SK-N-SH (cell line): Measurements from ENCODE around the gene ZFAND6. TPM values are rescaled to one million over a fixed set of nuclear protein-coding genes. Genes with fewer than 3 reads are reported as not detected.

Source experiments
- CTCF ChIA-PET: fragments of 300-600, 350-600 bp; formaldehyde crosslinking; extraction: SDS; loops from one replicate; lab custom pipeline; 2021; lab: Yijun Ruan, JAX
- POLR2A ChIA-PET: fragments of 350-600 bp; sonication (Branson Sonifier 250); formaldehyde crosslinking; extraction: SDS; loops from one replicate; lab custom pipeline; 2020; ENCODE audit warnings: antibody characterized with exemption, inconsistent platforms; lab: Yijun Ruan, JAX
- DNase-seq: peaks from one replicate; pipeline ENCODE4 v3.0.0; 2012
- H2AFZ ChIP-seq: fragments of 200-600 bp; sonication (generic); 2 replicates; pipeline ENCODE4 v1.8.1; 2016; ENCODE audit warnings: antibody characterized with exemption, mild to moderate bottlenecking, low read depth
- H3F3A ChIP-seq: fragments of 200-600 bp; sonication (generic); replicated peaks from 2 replicates; pipeline ENCODE3; 2016; ENCODE audit warnings: antibody characterized with exemption, mild to moderate bottlenecking; ENCODE audit not compliant: insufficient read depth
- H3K27ac ChIP-seq, 2 experiments: fragments of 200-500 bp in 1 of 2; fragments of 200-600 bp in 1 of 2; sonication (Bioruptor generic) in 1 of 2; sonication (generic), shearing (Covaris generic) in 1 of 2; 2 replicates each; pipeline versions ENCODE4 v1.5.1 to v1.6.1; 2014 to 2016; ENCODE audit warnings: low read depth in 2 of 2, inconsistent platforms in 1 of 2, low read length in 1 of 2, mild to moderate bottlenecking in 1 of 2, mixed read lengths in 1 of 2
- H3K27me3 ChIP-seq: fragments of 200-600 bp; sonication (generic), shearing (Covaris generic); 2 replicates; pipeline ENCODE4 v1.6.1; 2016; ENCODE audit warnings: mixed run types; ENCODE audit not compliant: insufficient read depth
- H3K36me3 ChIP-seq, 2 experiments: fragments of 200-500 bp in 1 of 2; fragments of 200-600 bp in 1 of 2; sonication (Bioruptor generic) in 1 of 2; sonication (generic) in 1 of 2; replicated peaks in 1 of 2; 2 replicates each; pipeline versions ENCODE3 to v1.5.1; 2014 to 2016; ENCODE audit warnings: low read length in 1 of 2, mild to moderate bottlenecking in 1 of 2; ENCODE audit not compliant: insufficient read depth in 2 of 2, control insufficient read depth in 1 of 2
- H3K4me1 ChIP-seq, 2 experiments: fragments of 200-500 bp in 1 of 2; fragments of 200-600 bp in 1 of 2; sonication (Bioruptor generic) in 1 of 2; sonication (generic), shearing (Covaris generic) in 1 of 2; 2 replicates each; pipeline versions ENCODE4 v1.5.1 to v1.6.1; 2014 to 2016; ENCODE audit warnings: low read depth in 1 of 2, low read length in 1 of 2, mixed run types in 1 of 2; ENCODE audit not compliant: insufficient read depth in 2 of 2, control insufficient read depth in 1 of 2
- H3K4me2 ChIP-seq: fragments of 200-600 bp; sonication (generic), shearing (Covaris generic); 2 replicates; pipeline ENCODE4 v1.6.1; 2017; ENCODE audit warnings: mixed run types
- H3K4me3 ChIP-seq, 2 experiments: fragments of 200-500 bp in 1 of 2; fragments of 200-600 bp in 1 of 2; sonication (Bioruptor generic) in 1 of 2; sonication (generic), shearing (Covaris generic) in 1 of 2; 2 replicates each; pipeline versions ENCODE4 v1.5.1 to v1.8.1; 2014 to 2016; ENCODE audit warnings: low read depth in 2 of 2, inconsistent platforms in 1 of 2, low read length in 1 of 2, mild to moderate bottlenecking in 1 of 2, mixed read lengths in 1 of 2, moderate library complexity in 1 of 2
- H3K79me2 ChIP-seq: fragments of 200-600 bp; sonication (generic); 2 replicates; pipeline ENCODE4 v1.8.1; 2017; ENCODE audit warnings: mild to moderate bottlenecking; ENCODE audit not compliant: insufficient read depth
- H3K9ac ChIP-seq: fragments of 200-600 bp; sonication (generic); 2 replicates; pipeline ENCODE4 v1.6.1; 2017; ENCODE audit warnings: mixed run types
- H3K9me2 ChIP-seq: fragments of 200-600 bp; sonication (generic); 2 replicates; pipeline ENCODE4 v1.6.1; 2017; ENCODE audit warnings: mixed run types
- H3K9me3 ChIP-seq: fragments of 200-600 bp; sonication (generic); 2 replicates; pipeline ENCODE4 v1.6.1; 2017; ENCODE audit warnings: mixed run types, mild to moderate bottlenecking, moderate library complexity
- H4K20me1 ChIP-seq: fragments of 200-600 bp; sonication (generic); 2 replicates; pipeline ENCODE4 v1.6.1; 2017; ENCODE audit warnings: mild to moderate bottlenecking, mixed run types; ENCODE audit not compliant: insufficient read depth
- FOXM1 ChIP-seq: IDR thresholded peaks from 2 replicates; pipeline ENCODE4 v1.4.0; 2012; ENCODE audit warnings: low read depth, mild to moderate bottlenecking
- IRF3 ChIP-seq: fragments of 150-350 bp; IDR thresholded peaks from 2 replicates; pipeline ENCODE4 v1.6.1; 2016; ENCODE audit warnings: mild to moderate bottlenecking, low read depth, low read length
- MEF2A ChIP-seq: IDR thresholded peaks from 2 replicates; pipeline ENCODE4 v1.4.0; 2012; ENCODE audit warnings: low read depth, borderline replicate concordance
- MXI1 ChIP-seq: IDR thresholded peaks from 2 replicates; pipeline ENCODE4 v1.6.1; 2012; ENCODE audit warnings: mild to moderate bottlenecking, low read depth, low read length, improper control_type of control experiment
- NFIC ChIP-seq: IDR thresholded peaks from 2 replicates; pipeline ENCODE4 v1.4.0; 2012; ENCODE audit warnings: borderline replicate concordance
- RCOR1 ChIP-seq: fragments of 150-350 bp; IDR thresholded peaks from 2 replicates; pipeline ENCODE4 v1.6.1; 2017; ENCODE audit warnings: antibody characterized with exemption, low read length
- SIN3A ChIP-seq: IDR thresholded peaks from 2 replicates; pipeline ENCODE4 v1.6.1; 2012; ENCODE audit warnings: low read depth, mild to moderate bottlenecking, low read length, moderate library complexity, borderline replicate concordance
- TAF1 ChIP-seq: IDR thresholded peaks from 2 replicates; pipeline ENCODE4 v1.6.1; 2012; ENCODE audit warnings: low read depth, mild to moderate bottlenecking, low read length, moderate library complexity, borderline replicate concordance
- WGBS: methylation state at CpG from one replicate; pipeline ENCODE4 v1.1.6; 2017; ENCODE audit warnings: low lambda C conversion rate; 5-methylcytosine and 5-hydroxymethylcytosine counted together
- polyA plus RNA-seq, 3 experiments: library from polyadenylated mRNA; depleted of rRNA; stranded (reverse); fragments of >200 nt; gene quantifications; 2 replicates each; pipeline ENCODE4 v1.2.3, GENCODE V29; 2012
- TF ChIP-seq, protein P1 (sequence below): fragments of 150-350 bp; IDR thresholded peaks from 2 replicates; pipeline ENCODE4 v1.6.1; 2017; ENCODE audit warnings: antibody characterized with exemption, low read length, low read depth, borderline replicate concordance

Gene ZFAND6
- polyA plus RNA-seq, 1 of the 3 experiments (the other 2 are of a cell fraction): 90.1 TPM

GRCh38 chr15:80159301-80159700 is 99.8 kb downstream of the ZFAND6 start:
- 100% methylated on average over 5 of the region's 5 CpGs for WGBS
- Histone ChIP-seq H3K36me3 (peaks cover 9 to 41% of the 10 kb centered on the region in 2 experiments), H3K4me3 (no peak overlapping the region), H3K9me3 (no peaks in the 10 kb centered on the region), H3K9ac (no peak overlapping the region), H2AFZ (no peak overlapping the region), H3K4me1 (peaks cover 0 to 2% of the 10 kb centered on the region in 2 experiments; a peak in 1 of 4 replicates), H3K27ac (no peak overlapping the region), H4K20me1 (no peaks in the 10 kb centered on the region), H3K79me2 (no peaks in the 10 kb centered on the region), H3K9me2 (no peaks in the 10 kb centered on the region), H3K27me3 (no peaks in the 10 kb centered on the region), H3F3A (no peaks in the 10 kb centered on the region), H3K4me2 (no peak overlapping the region)
- ChIA-PET CTCF (interaction anchor here (3.1 kb wide), 1 partner anchor 13 kb away, joined by 18 read pairs; no protein-coding TSS in a partner anchor), POLR2A (no interaction called here)
- DNase-seq: no peak
- TF ChIP-seq, protein P1, sequence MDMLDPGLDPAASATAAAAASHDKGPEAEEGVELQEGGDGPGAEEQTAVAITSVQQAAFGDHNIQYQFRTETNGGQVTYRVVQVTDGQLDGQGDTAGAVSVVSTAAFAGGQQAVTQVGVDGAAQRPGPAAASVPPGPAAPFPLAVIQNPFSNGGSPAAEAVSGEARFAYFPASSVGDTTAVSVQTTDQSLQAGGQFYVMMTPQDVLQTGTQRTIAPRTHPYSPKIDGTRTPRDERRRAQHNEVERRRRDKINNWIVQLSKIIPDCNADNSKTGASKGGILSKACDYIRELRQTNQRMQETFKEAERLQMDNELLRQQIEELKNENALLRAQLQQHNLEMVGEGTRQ: no peak
- TF ChIP-seq IRF3: no peak
- no peak for TF ChIP-seq FOXM1

DNA sequence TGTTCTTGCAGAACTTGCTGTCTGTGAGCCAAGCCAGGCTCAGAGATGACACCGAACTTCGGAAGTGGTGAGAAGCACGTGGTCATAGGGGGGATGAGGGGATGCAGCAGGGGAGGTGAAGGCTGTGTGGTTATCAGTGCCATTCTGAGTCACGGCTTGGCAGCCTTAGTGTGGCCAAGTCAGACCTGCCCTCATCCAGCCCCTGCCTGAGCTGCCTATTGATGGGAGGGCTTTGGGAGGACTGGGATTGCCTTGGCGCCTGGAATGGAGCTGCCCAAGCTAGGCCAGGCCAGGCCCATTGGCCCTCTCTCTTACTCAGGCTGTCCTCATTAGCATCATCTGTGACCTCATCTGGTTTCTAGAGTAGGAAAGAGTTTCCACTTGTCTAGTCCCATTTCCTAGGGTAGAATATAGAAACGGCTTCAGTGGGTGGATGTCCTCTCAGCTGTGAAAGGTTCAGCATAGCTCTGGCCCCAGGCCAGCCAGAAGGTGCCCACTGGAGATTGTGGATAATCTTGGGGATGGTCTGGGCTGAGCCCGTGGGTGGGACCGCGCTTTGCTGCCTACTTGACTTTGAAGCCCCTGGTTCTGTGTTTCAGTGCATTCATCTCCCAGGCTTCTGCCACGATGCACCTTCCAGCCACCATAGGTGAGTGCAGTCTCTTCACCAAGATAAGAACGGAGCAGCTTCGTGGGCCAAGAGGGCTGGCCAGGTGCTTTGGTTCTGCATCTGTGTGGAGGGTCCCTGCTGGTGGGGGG is 100.5 kb downstream of the ZFAND6 start:
- POLR2A ChIA-PET: no interaction called here
- TF ChIP-seq MEF2A: no peak
- TF ChIP-seq MXI1: no peak
- TF ChIP-seq RCOR1: no peak
- no peak for TF ChIP-seq NFIC
- TF ChIP-seq, protein P1: no peak
- no peak for TF ChIP-seq TAF1
- no peak for TF ChIP-seq SIN3A
- 94% methylated on average over 10 of the region's 12 CpGs for WGBS
- no peaks in the 10 kb centered on the region for H3K79me2 ChIP-seq
- no peak overlapping the region for H2AFZ ChIP-seq
- H3K9ac ChIP-seq: no peak overlapping the region
- no peaks in the 10 kb centered on the region for H3F3A ChIP-seq
- H3K36me3 ChIP-seq: peaks cover 13 to 41% of the 10 kb centered on the region in 2 experiments
- H3K9me2 ChIP-seq: no peaks in the 10 kb centered on the region
- H3K4me2 ChIP-seq: no peak overlapping the region
- peak overlapping the region in 1 of 2 experiments; percentile 6; a peak in 2 of 4 replicates for H3K27ac ChIP-seq
- H3K4me3 ChIP-seq: no peak overlapping the region
- DNase-seq: no peak
- CTCF ChIA-PET: interaction anchor here (3.1 kb wide), 1 partner anchor 13 kb away, joined by 18 read pairs; no protein-coding TSS in a partner anchor
- H3K27me3 ChIP-seq: no peaks in the 10 kb centered on the region
- no peaks in the 10 kb centered on the region for H3K9me3 ChIP-seq
- no peaks in the 10 kb centered on the region; a peak in 1 of 4 replicates for H3K4me1 ChIP-seq
- H4K20me1 ChIP-seq: no peaks in the 10 kb centered on the region
